GM12878 (cell line): ENCODE measurements around the gene SYF2. TPM values are rescaled to one million over a fixed set of nuclear protein-coding genes. Genes with fewer than 3 reads are reported as not detected.

Source experiments
- EGR1 ChIP-seq, 2 experiments: IDR thresholded peaks; 1 replicate in 1 of 2; 2 replicates in 1 of 2; pipeline ENCODE4 v1.6.1; 2011 to 2012; ENCODE audit warnings: low read depth in 2 of 2, low read length in 2 of 2, borderline replicate concordance in 1 of 2, mild to moderate bottlenecking in 1 of 2, moderate library complexity in 1 of 2
- EZH2 ChIP-seq: IDR thresholded peaks from 2 replicates; pipeline ENCODE4 v1.6.1; 2012; ENCODE audit warnings: low read depth, mild to moderate bottlenecking, control low read depth, inconsistent platforms, low read length, borderline replicate concordance; ENCODE audit not compliant: control insufficient read depth
- JUND ChIP-seq: IDR thresholded peaks from 2 replicates; pipeline ENCODE4 v1.6.1; 2012; ENCODE audit warnings: low read depth, mild to moderate bottlenecking, low read length, improper control_type of control experiment, moderate library complexity
- NFIC ChIP-seq: IDR thresholded peaks from 2 replicates; pipeline ENCODE4 v1.6.1; 2012; ENCODE audit warnings: low read depth, mild to moderate bottlenecking, inconsistent platforms, low read length, moderate library complexity
- NFYA ChIP-seq: IDR thresholded peaks from 2 replicates; pipeline ENCODE4 v1.6.1; 2011; ENCODE audit warnings: low read depth, mild to moderate bottlenecking, low read length, improper control_type of control experiment, borderline replicate concordance
- PML ChIP-seq: IDR thresholded peaks from 2 replicates; pipeline ENCODE4 v1.6.1; 2012; ENCODE audit warnings: low read length, inconsistent platforms
- PRDM15 ChIP-seq: fragments of 450-650 bp; formaldehyde crosslinking; IDR thresholded peaks from 2 replicates; pipeline ENCODE4 v1.4.0; 2020; ENCODE audit warnings: mild to moderate bottlenecking, moderate library complexity
- STAT1 ChIP-seq: fragments of 450-650 bp; conservative IDR thresholded peaks from 2 replicates; pipeline ENCODE4 v1.6.1; 2014; ENCODE audit warnings: antibody characterized with exemption, mild to moderate bottlenecking
- STAT3 ChIP-seq: IDR thresholded peaks from 2 replicates; pipeline ENCODE4 v1.6.1; 2011; ENCODE audit warnings: low read depth, low read length, improper control_type of control experiment
- ZBTB33 ChIP-seq: fragments of 450-650 bp; IDR thresholded peaks from 2 replicates; pipeline ENCODE4 v1.6.1; 2017; ENCODE audit warnings: mild to moderate bottlenecking
- ZNF24 ChIP-seq: fragments of 450-650 bp; IDR thresholded peaks from 2 replicates; pipeline ENCODE4 v1.6.1; 2017; ENCODE audit warnings: antibody characterized with exemption, mild to moderate bottlenecking
- ZNF622 ChIP-seq: fragments of 450-650 bp; IDR thresholded peaks from 2 replicates; pipeline ENCODE4 v1.6.1; 2017; ENCODE audit warnings: mild to moderate bottlenecking, inconsistent platforms
- polyA plus RNA-seq, 11 experiments: library from polyadenylated mRNA; depleted of rRNA in 4 of 11; unstranded in 6 of 11; stranded (reverse) in 5 of 11; fragments of >200 nt; fragmentation: Nextera tagmentation in 4 of 11; fragmentation: Illumina TruSeq in 1 of 11; extraction: Ambion mirVana in 4 of 11; extraction: Trizol in 1 of 11; gene quantifications; 1 replicate in 1 of 11; 2 replicates in 10 of 11; pipeline versions ENCODE4 v1.2.1 to v1.2.3, GENCODE V29; 2011 to 2016; ENCODE audit warnings: inconsistent platforms in 2 of 11, missing spikeins in 2 of 11, low read depth in 1 of 11
- total RNA-seq, 4 experiments: library from RNA; depleted of rRNA in 3 of 4; stranded (reverse); fragments of >200 nt in 3 of 4; fragmentation: Illumina TruSeq in 1 of 4; extraction: Trizol in 1 of 4; gene quantifications; 2 replicates each; pipeline versions ENCODE4 v1.2.1 to v1.2.3, GENCODE V29; 2013 to 2021
- TF ChIP-seq, protein P1 (sequence below): fragments of 450-650 bp; conservative IDR thresholded peaks from 2 replicates; pipeline ENCODE4 v1.6.1; 2017; ENCODE audit warnings: mild to moderate bottlenecking, moderate library complexity
- TF ChIP-seq, protein P2 (sequence below): fragments of 450-650 bp; formaldehyde crosslinking; IDR thresholded peaks from 2 replicates; pipeline ENCODE4 v1.4.0; 2022; ENCODE audit warnings: mild to moderate bottlenecking, moderate library complexity

The SYF2 gene
- total and polyA plus RNA-seq, 10 of the 15 experiments (the other 5 are each of a cell fraction or from before 2014, with no cell fraction given): 20.3 to 70.5 (median 35.3) TPM

- TF ChIP-seq STAT1 (no peak; the same call in 1 of the 2 replicates), PRDM15 (no peak), JUND (no peak), ZNF622 (no peak), NFYA (no peak), ZBTB33 (no peak), EZH2 (no peak), PML (peak; percentile 54), ZNF24 (no peak), STAT3 (no peak), EGR1 (IDR thresholded peaks at IDR 0.05; ENCODE audit: borderline replicate concordance in 1 of 2, low read depth in 2 of 2, low read length in 2 of 2) (0 out of 3 replicates have a peak, but pooled peaks of 1 of the 2 experiments have one; percentile 16), NFIC (no peak; the same call in 1 of the 2 replicates)
- TF ChIP-seq, protein P1, sequence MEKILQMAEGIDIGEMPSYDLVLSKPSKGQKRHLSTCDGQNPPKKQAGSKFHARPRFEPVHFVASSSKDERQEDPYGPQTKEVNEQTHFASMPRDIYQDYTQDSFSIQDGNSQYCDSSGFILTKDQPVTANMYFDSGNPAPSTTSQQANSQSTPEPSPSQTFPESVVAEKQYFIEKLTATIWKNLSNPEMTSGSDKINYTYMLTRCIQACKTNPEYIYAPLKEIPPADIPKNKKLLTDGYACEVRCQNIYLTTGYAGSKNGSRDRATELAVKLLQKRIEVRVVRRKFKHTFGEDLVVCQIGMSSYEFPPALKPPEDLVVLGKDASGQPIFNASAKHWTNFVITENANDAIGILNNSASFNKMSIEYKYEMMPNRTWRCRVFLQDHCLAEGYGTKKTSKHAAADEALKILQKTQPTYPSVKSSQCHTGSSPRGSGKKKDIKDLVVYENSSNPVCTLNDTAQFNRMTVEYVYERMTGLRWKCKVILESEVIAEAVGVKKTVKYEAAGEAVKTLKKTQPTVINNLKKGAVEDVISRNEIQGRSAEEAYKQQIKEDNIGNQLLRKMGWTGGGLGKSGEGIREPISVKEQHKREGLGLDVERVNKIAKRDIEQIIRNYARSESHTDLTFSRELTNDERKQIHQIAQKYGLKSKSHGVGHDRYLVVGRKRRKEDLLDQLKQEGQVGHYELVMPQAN: peak; percentile 93
- TF ChIP-seq, protein P2, sequence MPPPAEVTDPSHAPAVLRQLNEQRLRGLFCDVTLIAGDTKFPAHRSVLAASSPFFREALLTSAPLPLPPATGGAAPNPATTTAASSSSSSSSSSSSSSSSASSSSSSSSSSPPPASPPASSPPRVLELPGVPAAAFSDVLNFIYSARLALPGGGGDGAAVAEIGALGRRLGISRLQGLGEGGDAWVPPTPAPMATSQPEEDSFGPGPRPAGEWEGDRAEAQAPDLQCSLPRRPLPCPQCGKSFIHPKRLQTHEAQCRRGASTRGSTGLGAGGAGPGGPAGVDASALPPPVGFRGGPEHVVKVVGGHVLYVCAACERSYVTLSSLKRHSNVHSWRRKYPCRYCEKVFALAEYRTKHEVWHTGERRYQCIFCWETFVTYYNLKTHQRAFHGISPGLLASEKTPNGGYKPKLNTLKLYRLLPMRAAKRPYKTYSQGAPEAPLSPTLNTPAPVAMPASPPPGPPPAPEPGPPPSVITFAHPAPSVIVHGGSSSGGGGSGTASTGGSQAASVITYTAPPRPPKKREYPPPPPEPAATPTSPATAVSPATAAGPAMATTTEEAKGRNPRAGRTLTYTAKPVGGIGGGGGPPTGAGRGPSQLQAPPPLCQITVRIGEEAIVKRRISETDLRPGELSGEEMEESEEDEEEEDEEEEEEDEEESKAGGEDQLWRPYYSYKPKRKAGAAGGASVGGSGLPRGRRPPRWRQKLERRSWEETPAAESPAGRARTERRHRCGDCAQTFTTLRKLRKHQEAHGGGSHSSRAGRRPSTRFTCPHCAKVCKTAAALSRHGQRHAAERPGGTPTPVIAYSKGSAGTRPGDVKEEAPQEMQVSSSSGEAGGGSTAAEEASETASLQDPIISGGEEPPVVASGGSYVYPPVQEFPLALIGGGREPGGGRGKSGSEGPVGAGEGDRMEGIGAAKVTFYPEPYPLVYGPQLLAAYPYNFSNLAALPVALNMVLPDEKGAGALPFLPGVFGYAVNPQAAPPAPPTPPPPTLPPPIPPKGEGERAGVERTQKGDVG (CRISPR knock-in tag): no peak
Measured at GRCh38 chr1:25232027-25232865, at the start of gene SYF2 (continued).
